ENCODE results near the gene C10orf95. TPM values are rescaled to one million over a fixed set of nuclear protein-coding genes. Genes with fewer than 3 reads are reported as not detected.
A peak's percentile ranks its signal among the peaks of the same experiment; 100 is the strongest.

C10orf95 gene
- total and polyA plus RNA-seq, 2 of the 13 experiments (the other 11 are each of a cell fraction or from before 2014, with no cell fraction given) = 0.05 to 0.07 TPM

DNA sequence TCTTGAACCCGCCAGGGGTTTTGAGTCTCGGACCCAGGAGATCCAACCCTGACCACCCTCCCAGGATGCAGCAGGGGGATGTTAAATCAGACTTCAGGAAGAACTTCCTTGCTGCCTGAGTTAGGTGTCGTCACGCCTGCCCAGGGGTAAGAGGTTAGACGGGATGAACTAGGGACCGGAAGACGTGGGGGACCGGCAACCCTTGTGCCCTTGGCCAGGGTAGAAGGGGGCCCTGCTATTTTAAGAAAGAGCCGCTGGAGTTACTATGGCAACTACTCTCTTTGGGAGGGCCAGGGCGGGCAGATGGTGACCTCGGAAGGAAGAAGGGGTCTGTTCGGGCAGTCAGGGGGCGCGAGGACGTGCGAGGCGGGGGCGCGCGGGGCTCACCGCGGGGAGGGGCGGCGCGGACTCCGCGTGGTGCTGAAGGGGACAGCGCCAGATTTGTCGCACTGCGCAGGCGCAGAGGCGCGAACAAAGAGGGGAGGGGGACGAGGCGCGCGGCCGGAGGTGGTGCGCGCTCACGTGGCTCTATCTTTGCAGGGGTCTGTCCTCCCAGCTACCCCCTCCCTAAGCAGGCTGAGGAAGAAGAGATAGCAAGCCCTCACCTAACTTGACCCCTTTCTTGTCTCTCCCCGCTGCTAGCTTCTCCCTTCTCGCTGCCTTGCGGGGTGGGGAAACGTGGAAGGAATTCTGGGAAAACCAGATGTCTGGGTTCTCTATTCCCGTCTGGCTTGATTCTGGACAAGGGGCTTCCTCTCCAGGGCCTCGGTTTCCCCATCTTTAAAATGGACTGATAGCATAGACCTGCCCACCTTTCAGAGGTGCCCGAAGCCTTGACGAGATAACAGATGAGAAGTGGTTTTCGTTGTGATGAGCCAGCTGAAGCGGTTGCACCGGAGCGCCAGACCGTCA lies 31.8 kb downstream of the C10orf95 start (continued):
- TF ChIP-seq KAT2B (IDR thresholded peaks at IDR 0.05; ENCODE audit: borderline replicate concordance, low read depth, low read length) (no peak), WIZ (CRISPR knock-in tag; IDR thresholded peaks at IDR 0.05) (peak; percentile 76), TOPORS (CRISPR knock-in tag; IDR thresholded peaks at IDR 0.05) (0 out of 2 replicates have a peak, but pooled peaks have one; percentile 48), SAP130 (CRISPR knock-in tag; IDR thresholded peaks at IDR 0.05; ENCODE audit: low read depth) (peak; percentile 82), NFKBIZ (CRISPR knock-in tag; IDR thresholded peaks at IDR 0.05) (no peak), CBX5 (CRISPR knock-in tag; IDR thresholded peaks at IDR 0.05; ENCODE audit: borderline replicate concordance) (no peak), NFKB2 (CRISPR knock-in tag; IDR thresholded peaks at IDR 0.05; ENCODE audit: borderline replicate concordance) (0 out of 2 replicates have a peak, but pooled peaks have one; percentile 65), PPARG (CRISPR knock-in tag; conservative IDR thresholded peaks at IDR 0.05) (0 out of 2 replicates have a peak, but pooled peaks have one; percentile 12), TBP (CRISPR knock-in tag; IDR thresholded peaks at IDR 0.05) (0 out of 2 replicates have a peak, but pooled peaks have one; percentile 41), GABPB1 (CRISPR knock-in tag; IDR thresholded peaks at IDR 0.05) (peak; percentile 66; the same call in 1 of the 2 replicates), ETV5 (CRISPR knock-in tag; IDR thresholded peaks at IDR 0.05; ENCODE audit: borderline replicate concordance) (0 out of 2 replicates have a peak, but pooled peaks have one; percentile 30), ZSCAN25 (CRISPR knock-in tag; IDR thresholded peaks at IDR 0.05) (no peak), CAMTA2 (CRISPR knock-in tag; IDR thresholded peaks at IDR 0.05; ENCODE audit: borderline replicate concordance) (0 out of 2 replicates have a peak, but pooled peaks have one; percentile 60), THYN1 (CRISPR knock-in tag; IDR thresholded peaks at IDR 0.05; ENCODE audit: borderline replicate concordance, low read depth) (0 out of 2 replicates have a peak, but pooled peaks have one; percentile 62), ZNF260 (CRISPR knock-in tag; IDR thresholded peaks at IDR 0.05; ENCODE audit: borderline replicate concordance, low read depth) (no peak), ELF3 (CRISPR knock-in tag; IDR thresholded peaks at IDR 0.05) (no peak; the same call in 1 of the 2 replicates), GABPA (IDR thresholded peaks at IDR 0.05; ENCODE audit: low read depth, low read length) (no peak), GABPA (CRISPR knock-in tag; IDR thresholded peaks at IDR 0.05; ENCODE audit: low read depth) (peak; percentile 41), NONO (IDR thresholded peaks at IDR 0.05) (no peak), NONO (CRISPR knock-in tag; conservative IDR thresholded peaks at IDR 0.05) (peak; percentile 21; the same call in 1 of the 2 replicates), SMYD3 (CRISPR knock-in tag; IDR thresholded peaks at IDR 0.05) (0 out of 2 replicates have a peak, but pooled peaks have one; percentile 60), DMAP1 (CRISPR knock-in tag; IDR thresholded peaks at IDR 0.05) (no peak)
- TF ChIP-seq, protein P1, sequence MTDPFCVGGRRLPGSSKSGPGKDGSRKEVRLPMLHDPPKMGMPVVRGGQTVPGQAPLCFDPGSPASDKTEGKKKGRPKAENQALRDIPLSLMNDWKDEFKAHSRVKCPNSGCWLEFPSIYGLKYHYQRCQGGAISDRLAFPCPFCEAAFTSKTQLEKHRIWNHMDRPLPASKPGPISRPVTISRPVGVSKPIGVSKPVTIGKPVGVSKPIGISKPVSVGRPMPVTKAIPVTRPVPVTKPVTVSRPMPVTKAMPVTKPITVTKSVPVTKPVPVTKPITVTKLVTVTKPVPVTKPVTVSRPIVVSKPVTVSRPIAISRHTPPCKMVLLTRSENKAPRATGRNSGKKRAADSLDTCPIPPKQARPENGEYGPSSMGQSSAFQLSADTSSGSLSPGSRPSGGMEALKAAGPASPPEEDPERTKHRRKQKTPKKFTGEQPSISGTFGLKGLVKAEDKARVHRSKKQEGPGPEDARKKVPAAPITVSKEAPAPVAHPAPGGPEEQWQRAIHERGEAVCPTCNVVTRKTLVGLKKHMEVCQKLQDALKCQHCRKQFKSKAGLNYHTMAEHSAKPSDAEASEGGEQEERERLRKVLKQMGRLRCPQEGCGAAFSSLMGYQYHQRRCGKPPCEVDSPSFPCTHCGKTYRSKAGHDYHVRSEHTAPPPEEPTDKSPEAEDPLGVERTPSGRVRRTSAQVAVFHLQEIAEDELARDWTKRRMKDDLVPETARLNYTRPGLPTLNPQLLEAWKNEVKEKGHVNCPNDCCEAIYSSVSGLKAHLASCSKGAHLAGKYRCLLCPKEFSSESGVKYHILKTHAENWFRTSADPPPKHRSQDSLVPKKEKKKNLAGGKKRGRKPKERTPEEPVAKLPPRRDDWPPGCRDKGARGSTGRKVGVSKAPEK (CRISPR knock-in tag; IDR thresholded peaks at IDR 0.05; ENCODE audit: borderline replicate concordance) = no peak
- TF ChIP-seq, protein P2, sequence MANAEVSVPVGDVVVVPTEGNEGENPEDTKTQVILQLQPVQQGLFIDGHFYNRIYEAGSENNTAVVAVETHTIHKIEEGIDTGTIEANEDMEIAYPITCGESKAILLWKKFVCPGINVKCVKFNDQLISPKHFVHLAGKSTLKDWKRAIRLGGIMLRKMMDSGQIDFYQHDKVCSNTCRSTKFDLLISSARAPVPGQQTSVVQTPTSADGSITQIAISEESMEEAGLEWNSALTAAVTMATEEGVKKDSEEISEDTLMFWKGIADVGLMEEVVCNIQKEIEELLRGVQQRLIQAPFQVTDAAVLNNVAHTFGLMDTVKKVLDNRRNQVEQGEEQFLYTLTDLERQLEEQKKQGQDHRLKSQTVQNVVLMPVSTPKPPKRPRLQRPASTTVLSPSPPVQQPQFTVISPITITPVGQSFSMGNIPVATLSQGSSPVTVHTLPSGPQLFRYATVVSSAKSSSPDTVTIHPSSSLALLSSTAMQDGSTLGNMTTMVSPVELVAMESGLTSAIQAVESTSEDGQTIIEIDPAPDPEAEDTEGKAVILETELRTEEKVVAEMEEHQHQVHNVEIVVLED (CRISPR knock-in tag; IDR thresholded peaks at IDR 0.05; ENCODE audit: borderline replicate concordance) = no peak
- TF ChIP-seq, protein P3, sequence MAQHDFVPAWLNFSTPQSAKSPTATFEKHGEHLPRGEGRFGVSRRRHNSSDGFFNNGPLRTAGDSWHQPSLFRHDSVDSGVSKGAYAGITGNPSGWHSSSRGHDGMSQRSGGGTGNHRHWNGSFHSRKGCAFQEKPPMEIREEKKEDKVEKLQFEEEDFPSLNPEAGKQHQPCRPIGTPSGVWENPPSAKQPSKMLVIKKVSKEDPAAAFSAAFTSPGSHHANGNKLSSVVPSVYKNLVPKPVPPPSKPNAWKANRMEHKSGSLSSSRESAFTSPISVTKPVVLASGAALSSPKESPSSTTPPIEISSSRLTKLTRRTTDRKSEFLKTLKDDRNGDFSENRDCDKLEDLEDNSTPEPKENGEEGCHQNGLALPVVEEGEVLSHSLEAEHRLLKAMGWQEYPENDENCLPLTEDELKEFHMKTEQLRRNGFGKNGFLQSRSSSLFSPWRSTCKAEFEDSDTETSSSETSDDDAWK (CRISPR knock-in tag; IDR thresholded peaks at IDR 0.05) = no peak
